AG04449 (cell line): ENCODE data around the gene CD52.

Experiments
- CTCF ChIA-PET: fragments of 350-600 bp; formaldehyde crosslinking; extraction: SDS; loops from one replicate; lab custom pipeline; 2021; ENCODE audit warnings: antibody characterized with exemption; lab: Yijun Ruan, JAX
- POLR2A ChIA-PET: fragments of 400-600, 350-600 bp; formaldehyde crosslinking; extraction: SDS; loops from one replicate; lab custom pipeline; 2020; ENCODE audit warnings: antibody characterized with exemption, inconsistent platforms; lab: Yijun Ruan, JAX
- DNase-seq: peaks from one replicate; pipeline ENCODE4 v3.0.0-alpha.2; 2010; ENCODE audit warnings: low read depth, low spot score
- H3K4me3 ChIP-seq: 2 replicates; pipeline ENCODE4 v1.5.1; 2011; ENCODE audit warnings: low read depth, mild to moderate bottlenecking, control low read depth, low read length
- TF ChIP-seq, protein P1 (sequence below): IDR thresholded peaks from one replicate; pipeline ENCODE4 v1.5.1; 2011; ENCODE audit warnings: mild to moderate bottlenecking, moderate library complexity, low read length, control low read depth, inconsistent platforms; ENCODE audit not compliant: insufficient read depth; ENCODE audit errors: missing control alignments

The CD52 gene

DNA sequence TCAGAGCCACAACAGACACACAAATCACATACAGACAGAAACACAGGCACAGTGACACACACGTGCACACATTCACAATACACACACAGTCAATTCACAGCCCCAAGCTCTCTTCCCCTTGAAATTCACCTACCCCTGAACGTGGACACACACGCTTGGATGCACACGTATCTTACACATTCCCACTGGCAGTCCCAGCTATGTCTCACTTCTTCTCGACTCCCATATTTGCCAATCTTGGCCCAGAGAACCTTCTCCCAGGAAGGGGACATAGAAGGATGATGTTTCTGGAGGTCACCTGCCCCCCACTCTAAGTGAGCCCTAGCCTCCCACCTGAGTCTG lies 34.6 kb downstream of the CD52 start:
- ChIA-PET POLR2A (no interaction called here), CTCF (interaction anchor here (0.8 to 4.9 kb wide), 3 partner anchors 13 to 120 kb away, joined by 3 to 77 read pairs (median 3); no protein-coding TSS in a partner anchor)
- TF ChIP-seq, protein P1, sequence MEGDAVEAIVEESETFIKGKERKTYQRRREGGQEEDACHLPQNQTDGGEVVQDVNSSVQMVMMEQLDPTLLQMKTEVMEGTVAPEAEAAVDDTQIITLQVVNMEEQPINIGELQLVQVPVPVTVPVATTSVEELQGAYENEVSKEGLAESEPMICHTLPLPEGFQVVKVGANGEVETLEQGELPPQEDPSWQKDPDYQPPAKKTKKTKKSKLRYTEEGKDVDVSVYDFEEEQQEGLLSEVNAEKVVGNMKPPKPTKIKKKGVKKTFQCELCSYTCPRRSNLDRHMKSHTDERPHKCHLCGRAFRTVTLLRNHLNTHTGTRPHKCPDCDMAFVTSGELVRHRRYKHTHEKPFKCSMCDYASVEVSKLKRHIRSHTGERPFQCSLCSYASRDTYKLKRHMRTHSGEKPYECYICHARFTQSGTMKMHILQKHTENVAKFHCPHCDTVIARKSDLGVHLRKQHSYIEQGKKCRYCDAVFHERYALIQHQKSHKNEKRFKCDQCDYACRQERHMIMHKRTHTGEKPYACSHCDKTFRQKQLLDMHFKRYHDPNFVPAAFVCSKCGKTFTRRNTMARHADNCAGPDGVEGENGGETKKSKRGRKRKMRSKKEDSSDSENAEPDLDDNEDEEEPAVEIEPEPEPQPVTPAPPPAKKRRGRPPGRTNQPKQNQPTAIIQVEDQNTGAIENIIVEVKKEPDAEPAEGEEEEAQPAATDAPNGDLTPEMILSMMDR, result no peak
- DNase-seq, result no peak
- H3K4me3 ChIP-seq, result no peak overlapping the region

DNA sequence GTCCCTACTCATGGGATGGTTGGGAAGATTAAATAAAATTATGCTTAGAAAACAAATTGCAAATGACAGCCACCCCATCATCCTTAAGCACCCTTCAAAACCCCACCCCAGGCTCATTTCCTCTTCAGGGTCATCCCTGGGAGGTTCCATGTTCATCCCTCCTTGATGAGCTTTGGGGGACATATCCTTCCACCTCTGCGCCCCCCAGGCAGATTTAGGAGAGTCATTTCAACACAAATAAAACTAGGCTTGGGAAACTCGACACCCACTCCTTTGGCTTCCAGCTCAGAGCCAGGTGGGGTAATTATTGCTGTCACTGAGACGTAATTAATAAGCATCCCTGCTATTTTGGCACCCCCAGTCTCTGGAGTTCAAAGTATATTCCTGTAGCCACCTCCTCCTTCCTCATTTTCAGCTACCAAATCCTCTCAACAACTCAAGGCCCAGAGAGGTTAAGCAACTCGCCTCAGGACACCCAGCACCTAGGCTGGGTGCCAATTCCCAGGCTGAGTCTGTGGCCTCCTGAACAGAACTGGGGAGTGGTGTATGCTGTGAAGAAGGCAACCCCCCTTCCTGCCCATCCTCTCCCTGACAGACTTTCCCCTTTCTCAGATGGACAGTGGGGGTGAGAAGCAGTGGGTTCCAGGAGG lies 35.6 kb downstream of the CD52 start:
- no peak overlapping the region for H3K4me3 ChIP-seq
- CTCF ChIA-PET, result interaction anchor here (4.9 kb wide), 1 partner anchor 12 kb away, joined by 77 read pairs; no protein-coding TSS in a partner anchor
- TF ChIP-seq, protein P1, result no peak
- no peak for DNase-seq
- POLR2A ChIA-PET, result no interaction called here

DNA sequence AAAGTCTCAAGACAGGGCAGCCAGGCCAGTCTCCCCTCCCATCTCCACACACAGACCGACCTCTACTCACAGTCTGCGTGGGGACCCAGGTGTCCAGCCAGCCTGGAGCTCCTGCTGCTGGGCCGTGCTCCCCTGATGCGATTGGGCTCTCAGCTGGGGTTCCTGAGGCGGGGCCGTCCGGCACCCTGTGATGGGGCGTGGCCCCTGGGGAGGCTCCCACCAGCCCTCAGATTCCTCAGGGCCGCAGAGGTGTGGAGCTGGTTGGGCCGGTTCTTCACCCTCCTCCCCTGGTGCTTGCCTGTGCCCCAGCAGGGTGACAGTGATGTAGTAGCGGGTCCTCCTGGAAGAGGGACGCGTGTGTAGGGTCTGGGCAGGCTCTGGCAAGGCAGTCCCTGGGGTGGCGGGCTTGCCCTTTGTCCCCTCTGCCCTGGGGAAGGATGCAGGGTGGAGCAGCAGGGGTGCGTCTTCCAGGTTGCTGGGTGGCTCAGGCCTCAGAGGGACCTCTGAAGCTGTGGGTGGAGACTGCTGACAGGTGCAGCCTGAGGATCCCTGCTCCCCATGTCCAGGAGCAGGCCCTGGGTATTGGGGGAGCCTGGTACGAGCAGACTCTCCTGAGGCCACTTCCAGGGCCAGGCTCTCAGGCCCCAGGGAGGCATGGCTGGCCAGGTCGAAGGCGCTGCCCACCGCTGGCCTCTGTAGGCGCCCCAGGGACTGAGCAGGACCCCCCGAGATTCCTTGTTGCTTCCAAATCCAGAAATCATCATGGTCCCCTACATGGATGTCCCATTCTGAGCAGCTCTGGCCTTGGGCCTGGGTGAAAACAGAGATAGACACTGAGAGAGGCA lies 36.4 kb downstream of the CD52 start, which contains the start of gene CRYBG2:
CRYBG2 (minus strand) TSS at position 155 of the 845 bp plus-strand sequence. CDS start 7,473 bp downstream, outside the sequence.
- ChIA-PET CTCF (interaction anchor here (0.6 to 4.9 kb wide), 3 partner anchors 11 to 63 kb away, joined by 3 to 77 read pairs (median 4); no protein-coding TSS in a partner anchor), POLR2A (no interaction called here)
- no peak within 1 kb of the TSS for H3K4me3 ChIP-seq
- no peak for DNase-seq
- TF ChIP-seq, protein P1, result no peak

DNA sequence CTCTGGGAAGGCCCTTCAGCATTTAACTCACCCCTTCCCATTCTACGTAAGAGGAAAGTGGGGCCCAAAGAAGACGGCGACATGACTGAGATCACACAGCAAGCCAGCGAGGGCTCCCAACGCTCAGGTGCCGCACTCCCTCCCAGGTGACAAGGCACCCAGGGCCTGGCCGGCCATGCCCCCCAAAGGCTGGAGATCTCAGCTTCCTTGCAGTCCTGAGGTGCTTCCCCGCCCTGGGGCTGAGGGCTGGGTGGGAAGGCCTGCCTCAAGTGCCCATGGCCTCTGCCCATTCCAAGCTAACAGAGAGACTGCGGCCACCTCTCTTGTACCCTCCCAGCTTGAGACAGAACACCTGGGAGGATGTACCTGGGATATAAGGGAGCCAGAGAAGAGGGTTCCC lies 37.2 kb downstream of the CD52 start:
- TF ChIP-seq, protein P1, result no peak
- no peak overlapping the region for H3K4me3 ChIP-seq
- CTCF ChIA-PET, result interaction anchor here (1.2 to 4.9 kb wide), 2 partner anchors 10 to 62 kb away, joined by 4 to 77 read pairs; no protein-coding TSS in a partner anchor
- POLR2A ChIA-PET, result no interaction called here
- DNase-seq, result no peak

DNA sequence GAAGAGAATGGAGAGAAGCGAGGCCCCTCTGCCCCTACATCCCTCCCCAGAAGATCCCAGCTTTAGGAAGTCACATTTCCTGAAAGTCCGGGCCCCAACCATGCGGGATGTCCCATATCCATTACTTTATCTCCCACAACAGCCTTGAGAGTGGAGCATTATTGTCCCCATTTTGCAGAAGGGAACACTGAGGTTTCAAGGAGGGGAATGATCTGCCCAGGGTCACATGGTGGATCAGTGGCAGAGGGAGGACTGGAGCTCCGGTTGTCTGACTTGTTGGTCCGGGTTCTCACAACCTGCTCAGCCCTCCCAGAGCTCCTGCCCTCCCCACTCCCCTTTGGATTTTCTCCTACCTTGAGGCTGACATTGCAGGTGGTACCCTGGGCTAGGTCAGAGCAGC lies 38.3 kb downstream of the CD52 start:
- DNase-seq, result no peak
- CTCF ChIA-PET, result interaction anchor here (4.9 kb wide), 1 partner anchor 9 kb away, joined by 77 read pairs; no protein-coding TSS in a partner anchor
- POLR2A ChIA-PET, result interaction anchor here (0.5 kb wide), 1 partner anchor 50 kb away, joined by 5 read pairs; no protein-coding TSS in a partner anchor
- H3K4me3 ChIP-seq, result no peak overlapping the region
- TF ChIP-seq, protein P1, result no peak
